ENCODE results near the gene ARL5B.
A peak's percentile ranks its signal among the peaks of the same experiment; 100 is the strongest.

ARL5B gene

GRCh38 chr10:18658271-18659124, 733 bp upstream of the ARL5B start:
- peak; percentile 59 for DNase-seq (ENCODE audit: low read depth)

GRCh38 chr10:18659819-18660535, 746 bp downstream of the ARL5B start:
- peak; percentile 42 for DNase-seq (ENCODE audit: low read depth)

- DNase-seq (ENCODE audit: low read depth): no peak
Measured at GRCh38 chr10:18660816-18661431, 1.7 kb downstream of the ARL5B start.

GRCh38 chr10:18664841-18665478, 5.7 kb downstream of the ARL5B start:
- DNase-seq (ENCODE audit: low read depth): no peak

GRCh38 chr10:18665815-18666558, 6.8 kb downstream of the ARL5B start:
- peak; percentile 57 for DNase-seq (ENCODE audit: low read depth)

GRCh38 chr10:18666810-18667209, 7.6 kb downstream of the ARL5B start:
- peak; percentile 87 for DNase-seq (ENCODE audit: low read depth)

- DNase-seq (ENCODE audit: low read depth): no peak
Measured at GRCh38 chr10:18668026-18668425, 8.8 kb downstream of the ARL5B start.

- DNase-seq (ENCODE audit: low read depth): no peak
Measured at GRCh38 chr10:18675086-18675801, 16.0 kb downstream of the ARL5B start.

DNA sequence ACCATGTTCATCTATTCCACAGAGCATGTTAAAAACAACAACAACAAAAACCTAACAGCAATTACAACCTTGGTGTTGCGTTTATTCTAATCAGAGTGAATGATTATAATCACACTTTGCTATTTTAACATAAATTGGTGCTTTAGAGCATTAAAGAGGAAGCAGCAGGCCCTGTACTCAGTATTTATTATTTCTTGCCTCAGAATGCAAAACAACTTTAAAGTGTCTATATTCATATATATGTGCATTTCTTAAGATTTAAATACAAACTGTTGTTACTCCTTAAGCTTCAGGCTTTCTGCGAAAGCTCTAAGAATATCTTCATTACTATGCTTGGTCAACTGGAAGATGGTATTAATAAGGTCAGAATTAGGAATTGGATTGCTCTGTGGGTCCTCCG, 21.5 kb downstream of the ARL5B start:
- no peak for DNase-seq (ENCODE audit: low read depth)

- DNase-seq (ENCODE audit: low read depth): peak; percentile 75
Measured at GRCh38 chr10:18681366-18681765, 22.1 kb downstream of the ARL5B start.

GRCh38 chr10:18681971-18682411, 22.8 kb downstream of the ARL5B start:
- DNase-seq (ENCODE audit: low read depth): peak; percentile 70

DNA sequence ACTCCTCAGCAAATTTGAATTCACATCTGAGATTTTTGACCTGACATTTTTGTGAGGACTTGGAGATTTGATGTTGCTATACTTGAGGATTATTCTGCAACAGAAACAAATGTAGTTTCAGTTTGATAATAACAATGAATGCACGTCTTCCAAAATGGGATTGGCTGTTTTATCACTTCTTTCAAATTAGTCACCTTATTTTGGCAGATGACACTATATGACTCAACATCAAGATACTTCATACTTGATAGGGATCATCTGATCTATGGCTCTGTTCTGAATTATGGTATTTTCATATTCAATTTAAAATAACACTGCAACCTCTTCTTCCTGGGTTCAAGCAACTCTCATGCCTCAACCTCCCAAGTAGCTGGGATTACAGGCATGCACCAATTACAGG, 24.2 kb downstream of the ARL5B start:
- peak; percentile 85 for DNase-seq (ENCODE audit: low read depth)

- no peak for DNase-seq (ENCODE audit: low read depth)
Measured at GRCh38 chr10:18684416-18684815, 25.2 kb downstream of the ARL5B start.

- no peak for DNase-seq (ENCODE audit: low read depth)
Measured at GRCh38 chr10:18684953-18685352, 25.7 kb downstream of the ARL5B start.

DNA sequence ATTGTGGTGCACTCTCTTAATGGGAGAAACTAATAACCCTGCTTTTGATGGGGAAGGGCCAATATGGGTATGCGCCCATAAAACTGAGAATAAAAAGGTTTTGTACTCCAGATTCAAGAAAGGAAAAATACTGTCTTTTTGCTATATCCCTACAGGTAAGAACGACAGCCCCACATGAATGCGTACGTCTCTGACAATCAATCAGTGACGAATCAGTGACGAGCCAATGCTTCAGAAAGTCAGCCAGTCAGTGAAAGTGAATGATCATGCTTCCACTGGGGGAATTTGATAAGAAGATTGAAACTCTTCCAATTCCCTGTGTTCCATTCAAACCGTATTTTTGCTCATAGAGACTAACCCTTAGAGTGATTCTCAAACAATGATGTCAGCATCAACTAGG, 26.3 kb downstream of the ARL5B start:
- no peak for DNase-seq (ENCODE audit: low read depth)

GRCh38 chr10:18687195-18687594, 28.0 kb downstream of the ARL5B start:
- no peak for DNase-seq (ENCODE audit: low read depth)

DNA sequence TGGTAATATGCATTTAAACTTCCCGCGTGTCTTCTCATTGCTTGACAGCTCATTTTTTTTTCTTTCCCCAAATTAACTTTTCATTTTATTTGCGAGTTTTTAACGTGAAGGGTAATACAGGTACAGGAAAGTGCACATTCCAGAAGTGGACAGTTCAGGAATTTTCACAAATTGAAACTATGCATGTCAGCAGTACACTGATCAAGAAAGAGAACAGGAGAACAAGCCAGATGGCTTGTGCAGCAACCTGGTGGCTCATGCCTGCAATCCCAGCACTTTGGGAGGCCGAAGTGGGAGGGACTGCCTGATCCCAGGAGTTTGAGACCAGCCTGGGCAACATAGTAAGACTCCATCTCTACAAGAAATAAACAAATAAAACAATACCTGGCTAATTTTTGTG, 28.5 kb downstream of the ARL5B start:
- no peak for DNase-seq (ENCODE audit: low read depth)

DNA sequence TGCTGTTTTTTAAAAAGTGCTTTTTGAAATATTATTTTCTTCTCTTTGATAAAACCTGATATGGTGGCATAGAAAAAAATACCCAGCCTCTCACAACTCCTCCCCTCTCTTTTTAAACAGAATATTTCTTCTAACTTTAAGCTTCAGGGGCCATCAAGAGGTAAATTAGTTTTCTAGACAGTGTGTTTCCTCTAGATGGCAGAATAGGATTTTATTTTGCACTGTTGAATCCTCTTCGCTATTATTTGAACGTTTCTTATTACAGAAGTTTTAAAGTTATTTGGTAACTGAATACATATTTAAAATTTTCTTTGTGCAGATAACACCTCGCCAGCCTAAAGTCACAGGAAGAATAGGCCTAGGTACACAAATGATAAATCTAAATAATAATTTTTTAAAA, 30.3 kb downstream of the ARL5B start:
- peak; percentile 54 for DNase-seq (ENCODE audit: low read depth)

- DNase-seq (ENCODE audit: low read depth): no peak
Measured at GRCh38 chr10:18690541-18690940, 31.3 kb downstream of the ARL5B start.

- DNase-seq (ENCODE audit: low read depth): peak; percentile 33
Measured at GRCh38 chr10:18699849-18700840, 40.9 kb downstream of the ARL5B start.
